SK-N-MC (cell line): ENCODE data around the gene CD1D.

Source experiments
- DNase-seq: peaks from one replicate; pipeline ENCODE4 v3.0.0-alpha.2; 2011; ENCODE audit warnings: low read depth, low spot score
- H3K27ac ChIP-seq: fragments of 200-600 bp; sonication (generic); 2 replicates; pipeline ENCODE4 v1.5.1; 2016; ENCODE audit warnings: mixed run types
- H3K36me3 ChIP-seq: fragments of 200-600 bp; sonication (generic); 2 replicates; pipeline ENCODE4 v1.6.1; 2017; ENCODE audit warnings: antibody characterized with exemption, low read length, mixed read lengths; ENCODE audit not compliant: insufficient read depth
- H3K4me3 ChIP-seq: fragments of 200-600 bp; sonication (generic); 2 replicates; pipeline ENCODE4 v1.5.1; 2016
- H3K9ac ChIP-seq: fragments of 200-600 bp; sonication (generic); 2 replicates; pipeline ENCODE4 v1.8.0; 2017; ENCODE audit warnings: mixed run types, mixed read lengths; ENCODE audit not compliant: insufficient read length
- H3K9me3 ChIP-seq: fragments of 200-600 bp; sonication (generic); 2 replicates; pipeline ENCODE4 v1.6.1; 2017; ENCODE audit warnings: low read depth, mild to moderate bottlenecking, antibody characterized with exemption, low read length, moderate library complexity, mixed read lengths
- EZH2 ChIP-seq: fragments of 200-600 bp; sonication (generic); IDR thresholded peaks from one replicate; pipeline ENCODE4 v1.6.1; 2017; ENCODE audit warnings: antibody characterized with exemption
- FOXP2 ChIP-seq: optimal IDR thresholded peaks from 2 replicates; pipeline ENCODE3; 2011; ENCODE audit warnings: mild to moderate bottlenecking, moderate library complexity; ENCODE audit not compliant: insufficient read depth; ENCODE audit errors: extremely low read length, control extremely low read depth
- POLR2AphosphoS5 ChIP-seq: IDR thresholded peaks from 2 replicates; pipeline ENCODE4 v1.6.1; 2012; ENCODE audit warnings: mild to moderate bottlenecking, low read depth, low read length, borderline replicate concordance

CD1D gene

DNA sequence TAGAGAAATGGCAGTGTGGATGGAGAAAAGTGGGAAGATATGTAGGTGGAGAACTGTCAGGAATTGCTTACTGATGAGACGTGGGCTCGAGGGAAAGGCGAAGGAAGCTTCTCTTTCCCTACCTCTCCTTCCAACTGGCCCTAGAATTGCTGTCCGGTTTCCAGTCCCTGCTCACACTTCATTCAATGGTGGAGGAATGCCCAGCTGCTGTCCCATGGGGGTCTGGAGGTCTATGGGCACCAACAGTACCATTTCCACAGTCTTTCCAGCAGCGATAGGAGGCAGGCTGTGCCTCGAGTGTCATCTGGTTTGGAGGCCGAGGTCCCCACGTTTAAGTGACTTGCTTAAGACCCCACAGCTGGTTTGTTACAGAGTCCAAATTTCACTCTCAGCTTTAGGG, 31.5 kb upstream of the CD1D start:
- TF ChIP-seq FOXP2 (no peak), POLR2AphosphoS5 (no peak), EZH2 (no peak)
- Histone ChIP-seq H3K9ac (peak overlapping the region; percentile 59), H3K27ac (no peak overlapping the region), H3K9me3 (no peaks in the 10 kb centered on the region), H3K4me3 (peak overlapping the region; percentile 78), H3K36me3 (no peaks in the 10 kb centered on the region)
- no peak for DNase-seq

DNA sequence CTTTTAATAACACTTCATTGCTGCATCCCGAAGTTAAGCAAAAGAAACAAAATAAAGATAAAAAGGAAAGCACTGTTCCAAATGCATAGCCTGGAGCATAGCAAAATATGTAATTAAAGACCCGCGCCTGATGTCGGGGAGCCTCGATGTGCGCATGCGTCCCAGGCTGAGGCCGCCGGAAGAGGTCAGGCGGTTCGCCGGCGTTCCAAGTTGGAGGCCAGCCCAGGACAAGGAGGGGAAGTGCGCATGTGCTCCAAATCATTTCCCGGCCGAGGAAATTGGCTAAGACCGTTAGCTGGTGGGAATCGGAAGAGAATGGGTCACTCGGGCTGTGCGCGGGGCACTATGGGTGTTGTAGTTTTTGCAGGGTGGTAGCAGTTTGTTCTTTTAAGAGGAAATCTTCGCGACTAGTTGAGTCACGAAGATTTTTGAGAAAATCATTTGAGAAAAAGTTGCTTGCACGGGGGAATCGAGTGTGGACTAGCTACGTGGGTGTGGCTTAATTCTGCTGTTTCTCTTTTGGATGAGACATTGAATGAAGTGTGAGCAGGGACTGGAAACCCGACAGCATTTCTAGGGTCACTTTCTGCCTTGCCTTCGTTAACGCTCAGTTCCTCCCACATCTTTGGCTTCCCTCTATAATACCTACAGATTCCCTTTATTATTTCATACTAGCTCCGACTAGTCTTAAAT, 31.0 kb upstream of the CD1D start:
- Histone ChIP-seq H3K27ac (no peak overlapping the region), H3K4me3 (peak overlapping the region; percentile 78), H3K9ac (peak overlapping the region; percentile 59), H3K9me3 (no peaks in the 10 kb centered on the region), H3K36me3 (no peaks in the 10 kb centered on the region)
- DNase-seq = peak; percentile 60
- TF ChIP-seq FOXP2 (no peak), POLR2AphosphoS5 (0 out of 2 replicates have a peak, but pooled peaks have one; percentile 32), EZH2 (no peak)

- H3K9ac ChIP-seq = no peak overlapping the region
- no peak for TF ChIP-seq FOXP2
- TF ChIP-seq EZH2 = no peak
- TF ChIP-seq POLR2AphosphoS5 = no peak
- H3K9me3 ChIP-seq = no peaks in the 10 kb centered on the region
- no peak overlapping the region; the same call in 1 of the 2 replicates for H3K4me3 ChIP-seq
- H3K36me3 ChIP-seq = no peaks in the 10 kb centered on the region
- H3K27ac ChIP-seq = no peak overlapping the region
- DNase-seq = no peak
Observed at GRCh38 chr1:158150523-158150922, 30.2 kb upstream of the CD1D start.

DNA sequence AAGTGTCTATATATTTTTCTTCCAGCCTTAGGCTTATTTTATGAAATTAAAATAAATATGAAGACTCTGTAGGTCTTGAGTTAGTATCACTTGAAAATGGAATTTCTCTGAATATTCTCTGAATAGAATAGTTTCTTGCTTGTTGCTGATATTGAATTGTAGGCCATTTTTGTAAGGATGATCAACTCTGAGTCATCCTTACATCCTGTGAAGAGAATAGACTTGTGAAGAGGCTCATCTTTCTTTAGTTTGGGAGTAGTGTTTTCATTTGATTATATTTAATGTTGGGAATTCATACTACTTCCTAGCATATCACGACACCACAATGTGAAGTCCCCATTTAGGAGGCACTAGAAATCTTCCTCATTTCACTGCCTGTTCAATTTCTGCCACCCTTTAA, 27.5 kb upstream of the CD1D start:
- TF ChIP-seq EZH2 = no peak
- TF ChIP-seq POLR2AphosphoS5 = no peak
- no peak for TF ChIP-seq FOXP2
- no peak for DNase-seq
- Histone ChIP-seq H3K27ac (no peak overlapping the region), H3K9me3 (no peaks in the 10 kb centered on the region), H3K4me3 (no peak overlapping the region), H3K36me3 (no peaks in the 10 kb centered on the region), H3K9ac (no peak overlapping the region)

DNA sequence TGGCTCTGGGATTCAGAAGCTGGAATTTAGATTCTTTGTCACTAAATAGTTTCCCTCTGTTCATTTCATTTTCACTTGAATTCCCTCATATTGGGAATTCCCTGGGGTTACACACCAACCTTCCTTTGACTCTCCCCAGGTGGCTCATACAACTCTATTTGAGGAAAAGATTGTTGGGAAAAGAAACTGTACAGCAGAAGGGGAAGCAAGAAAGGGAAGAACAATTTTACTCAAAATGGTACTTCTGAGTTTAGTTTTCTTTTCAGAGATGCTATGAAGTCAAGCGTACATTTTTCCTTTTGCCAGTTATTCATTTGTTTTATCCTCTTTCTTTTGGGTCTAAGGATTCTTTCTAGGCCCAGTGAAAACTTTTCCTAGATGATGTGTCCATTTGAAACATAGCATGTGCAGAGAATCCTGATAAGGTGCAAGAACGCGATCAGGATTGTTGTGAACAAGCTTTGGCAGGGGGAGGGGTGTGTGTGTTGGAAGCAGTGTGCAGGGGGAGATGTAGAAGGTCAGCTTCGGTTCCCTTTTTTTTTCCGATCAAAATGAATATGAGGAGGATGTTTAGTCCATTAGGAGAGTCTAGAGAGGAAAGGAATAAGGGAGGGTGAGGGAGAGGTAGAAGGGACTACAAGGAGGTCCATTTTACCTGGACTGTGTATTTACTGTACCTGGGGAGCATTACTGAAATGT, 26.8 kb upstream of the CD1D start:
- no peak overlapping the region for H3K4me3 ChIP-seq
- no peak overlapping the region for H3K9ac ChIP-seq
- H3K36me3 ChIP-seq = no peaks in the 10 kb centered on the region
- H3K27ac ChIP-seq = no peak overlapping the region
- no peak for DNase-seq
- no peak for TF ChIP-seq POLR2AphosphoS5
- no peak for TF ChIP-seq EZH2
- no peak for TF ChIP-seq FOXP2
- no peaks in the 10 kb centered on the region for H3K9me3 ChIP-seq

GRCh38 chr1:158154501-158154900, 26.2 kb upstream of the CD1D start:
- no peak overlapping the region for H3K27ac ChIP-seq
- no peak for TF ChIP-seq FOXP2
- TF ChIP-seq EZH2 = no peak
- no peak for TF ChIP-seq POLR2AphosphoS5

DNA sequence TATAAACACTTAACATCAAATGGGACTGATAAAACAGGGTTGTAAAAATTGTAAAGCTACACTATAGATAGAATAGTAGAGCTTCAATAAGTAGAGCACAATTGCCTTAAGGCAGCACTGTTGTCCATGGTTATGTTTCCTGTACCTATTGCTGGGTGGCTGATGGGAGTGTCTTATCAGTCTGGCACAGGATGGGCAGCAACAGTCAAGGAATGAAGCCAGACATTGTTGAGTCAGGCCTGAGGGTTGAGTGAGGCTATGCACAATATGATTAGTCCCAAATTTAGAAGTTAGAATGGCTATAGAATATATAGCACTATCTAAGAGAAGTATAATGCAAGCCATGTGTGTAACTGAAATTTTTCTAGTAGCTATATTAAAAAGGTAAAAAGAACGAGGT, 25.0 kb upstream of the CD1D start:
- H3K36me3 ChIP-seq = no peaks in the 10 kb centered on the region
- H3K9ac ChIP-seq = no peak overlapping the region
- H3K9me3 ChIP-seq = no peaks in the 10 kb centered on the region
- no peak for DNase-seq
- no peak overlapping the region for H3K4me3 ChIP-seq
- no peak for TF ChIP-seq POLR2AphosphoS5
- TF ChIP-seq FOXP2 = no peak
- TF ChIP-seq EZH2 = no peak
- no peak overlapping the region for H3K27ac ChIP-seq

More at GRCh38 chr1:158154501-158154900, 26.2 kb upstream of the CD1D start:
- DNase-seq = no peak
- H3K4me3 ChIP-seq = no peak overlapping the region
- no peaks in the 10 kb centered on the region for H3K36me3 ChIP-seq
- H3K9me3 ChIP-seq = no peaks in the 10 kb centered on the region
- H3K9ac ChIP-seq = no peak overlapping the region

- Histone ChIP-seq H3K9me3 (no peaks in the 10 kb centered on the region), H3K36me3 (no peaks in the 10 kb centered on the region), H3K27ac (no peak overlapping the region), H3K9ac (no peak overlapping the region), H3K4me3 (no peak overlapping the region)
- no peak for TF ChIP-seq POLR2AphosphoS5
- no peak for TF ChIP-seq EZH2
- no peak for TF ChIP-seq FOXP2
- DNase-seq = no peak
Observed at GRCh38 chr1:158159597-158159996, 21.1 kb upstream of the CD1D start.

DNA sequence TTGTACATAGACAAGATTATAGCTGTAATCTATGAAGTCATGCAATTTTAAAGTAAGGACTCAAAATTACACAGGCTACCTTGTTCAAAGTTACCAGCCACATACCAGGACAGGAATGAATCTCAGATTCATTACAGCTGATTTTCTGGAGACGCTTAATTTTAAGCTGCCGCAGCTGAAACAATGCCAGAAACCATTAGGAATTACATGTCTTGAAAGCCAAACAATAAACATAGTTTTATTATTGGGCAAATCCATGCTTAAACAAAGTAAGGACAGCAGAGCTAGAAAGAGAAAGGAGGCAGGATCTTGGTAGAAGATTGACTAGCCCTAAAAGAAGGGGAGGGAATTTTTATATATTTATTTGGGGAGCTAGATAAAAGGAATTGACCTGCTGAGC, 19.2 kb upstream of the CD1D start:
- Histone ChIP-seq H3K36me3 (no peaks in the 10 kb centered on the region), H3K27ac (no peak overlapping the region), H3K9ac (no peak overlapping the region), H3K9me3 (no peaks in the 10 kb centered on the region), H3K4me3 (no peak overlapping the region)
- DNase-seq = no peak
- TF ChIP-seq FOXP2 (no peak), POLR2AphosphoS5 (no peak), EZH2 (no peak)
